LNCAP (cell line): ENCODE data around the gene GP2.

Experiments
- TF ChIP-seq, protein P1 (sequence below): fragments of 450-650 bp; IDR thresholded peaks from 2 replicates; pipeline ENCODE4 v1.5.1; 2017; ENCODE audit warnings: mild to moderate bottlenecking

The GP2 gene

DNA sequence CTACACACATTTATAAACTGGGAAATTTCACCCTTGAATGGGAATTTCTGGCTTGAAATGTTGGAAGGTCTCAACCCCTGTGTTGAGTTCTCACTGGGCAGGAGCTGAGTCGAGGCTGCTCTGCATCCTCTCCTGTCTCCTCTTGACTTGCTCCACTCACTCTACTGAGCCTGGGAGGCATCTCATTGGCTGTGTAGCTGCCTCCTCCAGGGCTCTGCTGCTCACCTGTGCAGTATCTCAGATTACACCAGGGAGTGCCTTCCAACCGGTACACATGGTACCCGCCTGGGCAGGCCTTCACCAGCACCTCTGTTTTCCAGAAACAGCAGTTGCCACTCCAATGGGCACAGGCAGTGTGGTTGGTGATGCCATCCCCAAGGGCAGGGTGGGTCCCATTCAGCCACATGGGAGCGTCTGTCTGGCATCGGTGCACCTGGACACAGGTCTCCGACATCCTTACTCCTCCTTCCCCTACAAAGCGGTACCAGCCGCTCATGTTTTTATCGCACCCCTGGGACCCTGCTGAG is 3.7 kb downstream of the GP2 start:
- TF ChIP-seq, protein P1, sequence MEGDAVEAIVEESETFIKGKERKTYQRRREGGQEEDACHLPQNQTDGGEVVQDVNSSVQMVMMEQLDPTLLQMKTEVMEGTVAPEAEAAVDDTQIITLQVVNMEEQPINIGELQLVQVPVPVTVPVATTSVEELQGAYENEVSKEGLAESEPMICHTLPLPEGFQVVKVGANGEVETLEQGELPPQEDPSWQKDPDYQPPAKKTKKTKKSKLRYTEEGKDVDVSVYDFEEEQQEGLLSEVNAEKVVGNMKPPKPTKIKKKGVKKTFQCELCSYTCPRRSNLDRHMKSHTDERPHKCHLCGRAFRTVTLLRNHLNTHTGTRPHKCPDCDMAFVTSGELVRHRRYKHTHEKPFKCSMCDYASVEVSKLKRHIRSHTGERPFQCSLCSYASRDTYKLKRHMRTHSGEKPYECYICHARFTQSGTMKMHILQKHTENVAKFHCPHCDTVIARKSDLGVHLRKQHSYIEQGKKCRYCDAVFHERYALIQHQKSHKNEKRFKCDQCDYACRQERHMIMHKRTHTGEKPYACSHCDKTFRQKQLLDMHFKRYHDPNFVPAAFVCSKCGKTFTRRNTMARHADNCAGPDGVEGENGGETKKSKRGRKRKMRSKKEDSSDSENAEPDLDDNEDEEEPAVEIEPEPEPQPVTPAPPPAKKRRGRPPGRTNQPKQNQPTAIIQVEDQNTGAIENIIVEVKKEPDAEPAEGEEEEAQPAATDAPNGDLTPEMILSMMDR: no peak

DNA sequence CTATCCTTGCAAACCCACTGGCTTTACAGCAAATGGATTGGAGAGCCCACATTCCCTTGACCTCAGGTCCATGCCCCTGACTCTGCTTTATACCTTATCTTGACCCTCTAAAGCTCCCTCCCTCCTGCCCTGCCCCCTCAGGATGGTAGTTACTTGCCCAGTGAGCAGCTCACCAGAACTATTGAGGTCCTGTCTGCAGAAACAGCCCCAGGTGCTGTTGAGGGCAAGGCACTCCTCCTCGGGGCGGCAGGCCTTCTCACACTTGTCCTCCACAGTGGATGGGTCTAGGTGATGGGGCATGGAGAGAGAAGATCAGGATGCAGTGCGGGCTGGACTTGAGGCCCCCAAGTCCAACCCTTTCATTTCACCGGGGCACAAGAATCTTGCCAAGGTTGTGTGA is 4.6 kb downstream of the GP2 start:
- TF ChIP-seq, protein P1: no peak

DNA sequence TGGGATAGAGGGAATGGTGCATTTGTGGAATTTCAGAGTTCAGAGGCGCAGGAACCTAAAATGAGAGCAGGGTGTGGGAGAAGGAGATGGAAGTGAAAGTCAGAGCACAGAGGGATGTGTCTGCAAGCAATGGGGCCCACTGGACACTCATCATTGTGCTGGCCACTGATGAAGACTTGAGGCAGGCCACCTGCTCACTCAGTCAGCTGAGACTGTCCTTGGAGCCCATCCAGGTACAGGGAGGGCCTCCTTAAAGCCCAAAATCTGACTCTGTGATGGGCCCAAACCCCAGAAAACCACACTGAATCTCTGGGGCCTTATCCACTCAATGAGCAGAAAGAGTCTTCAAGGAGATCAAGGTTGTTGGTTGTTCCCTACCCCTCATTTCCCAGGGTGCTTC is 5.6 kb downstream of the GP2 start:
- TF ChIP-seq, protein P1: no peak

DNA sequence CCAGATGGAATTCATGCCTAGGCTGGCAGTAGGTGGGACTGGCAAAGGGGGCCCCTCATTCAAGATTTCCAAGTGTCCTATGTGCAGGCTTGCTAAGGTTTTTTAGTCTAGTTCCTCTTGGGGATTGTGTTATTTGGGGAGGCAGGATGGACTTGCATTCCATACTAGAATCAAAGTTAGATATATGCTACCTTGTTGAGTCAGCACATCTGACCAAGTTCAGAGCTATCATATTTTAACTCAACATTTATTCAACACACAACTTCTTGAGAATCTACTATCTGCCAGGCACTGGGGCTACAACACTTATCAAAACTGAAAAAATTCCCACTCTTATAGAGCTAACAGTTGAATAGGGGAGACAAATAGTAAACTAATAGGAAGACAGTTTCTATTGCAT is 6.7 kb downstream of the GP2 start:
- TF ChIP-seq, protein P1: no peak

DNA sequence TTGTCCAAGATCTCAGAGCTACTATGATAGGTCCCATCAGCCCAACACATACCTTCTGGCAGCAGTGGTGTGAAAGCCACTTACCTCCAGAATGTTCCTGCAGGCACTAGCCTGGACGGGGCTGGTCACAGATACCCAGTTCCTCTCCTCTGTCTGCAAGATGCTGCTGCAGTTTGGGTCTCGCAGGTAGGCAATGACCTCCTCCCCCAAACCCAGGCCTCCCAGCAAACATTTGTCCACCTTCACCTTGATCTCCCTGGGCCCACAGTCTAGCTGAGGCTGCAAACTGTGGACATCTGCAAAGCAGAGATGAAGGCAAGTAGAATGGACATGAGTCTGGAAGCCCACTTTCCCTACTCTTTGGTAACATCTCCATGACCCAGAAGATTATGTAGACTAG is 7.1 kb downstream of the GP2 start:
- TF ChIP-seq, protein P1: no peak

DNA sequence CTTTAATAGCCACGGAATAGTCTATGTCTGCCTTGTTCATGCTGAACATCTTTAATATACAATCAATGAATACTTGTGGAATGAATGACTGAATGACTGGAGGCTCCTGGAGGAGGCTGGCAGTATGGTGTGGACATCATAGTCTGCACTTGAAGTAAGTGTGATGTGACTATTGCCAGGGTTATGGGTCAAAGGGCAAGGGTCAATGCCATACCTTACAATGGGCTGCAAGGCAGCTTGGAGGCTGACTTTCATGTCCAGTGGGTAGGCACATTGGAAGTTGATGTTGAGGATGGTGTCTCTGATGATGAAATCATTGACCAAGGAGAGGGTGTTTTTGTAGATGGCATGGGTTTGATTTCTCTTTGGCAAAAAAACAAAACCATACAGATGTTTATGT is 7.9 kb downstream of the GP2 start:
- TF ChIP-seq, protein P1: no peak

DNA sequence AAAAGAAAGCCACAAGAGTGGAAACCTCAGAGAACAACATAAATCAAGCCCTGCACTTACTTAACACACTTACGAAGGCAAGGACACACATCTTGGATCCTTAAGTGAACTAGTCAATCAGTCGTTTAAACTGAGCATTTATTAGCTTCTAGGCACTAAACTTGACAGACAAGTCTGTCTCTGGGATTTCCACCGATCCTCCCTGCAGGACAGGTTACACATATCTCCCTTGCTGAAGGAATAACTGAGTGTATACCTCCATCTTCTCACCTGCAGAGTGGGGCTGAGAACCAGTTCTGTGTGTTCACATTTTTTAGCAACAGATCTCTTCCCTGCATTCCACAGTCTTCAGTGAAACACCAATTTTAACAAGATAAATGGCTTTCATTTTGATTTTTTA is 8.9 kb downstream of the GP2 start:
- TF ChIP-seq, protein P1: no peak

DNA sequence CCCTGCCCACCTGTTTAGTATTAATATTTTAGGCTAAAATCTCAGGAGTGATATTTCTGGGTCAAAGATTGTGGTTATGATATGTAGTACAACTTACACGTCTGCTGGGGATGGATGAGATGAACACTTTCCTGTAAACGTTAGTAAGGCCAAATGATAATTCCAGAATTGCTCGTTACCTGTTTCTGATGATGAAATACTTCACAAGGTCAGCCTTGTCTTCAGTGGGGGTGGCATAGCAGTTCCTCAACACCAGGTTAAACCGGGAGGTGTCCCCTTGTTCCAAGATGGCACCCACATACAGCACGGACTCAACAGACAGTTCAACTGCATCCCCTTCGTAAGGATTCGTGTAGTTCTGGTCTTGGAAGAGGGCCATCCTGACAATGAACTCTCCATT is 9.3 kb downstream of the GP2 start:
- TF ChIP-seq, protein P1: no peak
